H4 (cell line): ENCODE measurements around the gene NFATC3. TPM values are rescaled to one million over a fixed set of nuclear protein-coding genes. Genes with fewer than 3 reads are reported as not detected.
"Not testable (repeated sequence)": the region's sequence is repeated elsewhere in the genome, so short reads cannot be mapped to it uniquely, and the experiment has no call there.

Experiments used
- DNase-seq: peaks from one replicate; pipeline ENCODE4 v3.0.0-alpha.2; 2015; ENCODE audit warnings: low spot score
- total RNA-seq: library from RNA; depleted of rRNA; stranded (reverse); fragments of >200 nt; shearing (Covaris generic); gene quantifications from 2 replicates; pipeline ENCODE4 v1.2.3, GENCODE V29; 2014

NFATC3 gene
- total RNA-seq, 1 experiment from 2014 or later: 24.9 TPM

DNA sequence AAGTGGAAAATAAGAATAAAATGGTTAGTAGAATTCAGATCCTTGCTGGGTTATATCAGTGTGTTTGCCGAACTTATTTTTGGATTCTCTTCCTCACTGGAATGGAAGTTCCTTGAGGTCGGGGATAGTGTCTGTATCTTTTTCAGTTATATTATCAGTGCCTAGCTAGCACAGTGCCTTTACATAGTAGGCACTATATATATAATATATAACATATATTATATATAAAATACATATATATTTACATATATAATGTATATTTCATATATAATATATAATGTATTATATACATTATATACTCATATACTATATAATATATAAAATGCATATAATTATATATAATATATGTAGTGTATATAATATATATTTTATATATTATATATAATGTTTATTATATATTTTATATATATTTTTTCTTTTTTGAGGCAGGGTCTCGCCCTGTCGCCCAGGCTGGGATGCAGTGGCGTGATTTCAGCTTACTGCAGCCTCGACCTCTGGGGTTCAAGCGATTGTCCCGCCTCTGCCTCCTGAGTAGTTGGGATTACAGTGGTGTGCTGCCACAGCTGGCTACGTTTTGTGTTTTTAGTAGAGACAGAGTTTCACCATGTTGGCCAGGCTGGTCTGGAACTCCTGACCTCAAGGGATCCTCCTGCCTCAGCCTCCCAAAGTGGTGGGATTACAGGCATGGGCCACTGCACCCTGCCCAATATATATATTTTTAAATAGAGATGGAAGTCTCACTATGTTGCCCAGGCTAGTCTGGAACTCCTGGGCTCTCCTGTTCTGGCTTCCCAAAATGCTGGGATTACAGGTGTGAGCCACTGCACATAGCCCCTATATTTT, 3.2 kb downstream of the NFATC3 start:
- DNase-seq: no peak

DNA sequence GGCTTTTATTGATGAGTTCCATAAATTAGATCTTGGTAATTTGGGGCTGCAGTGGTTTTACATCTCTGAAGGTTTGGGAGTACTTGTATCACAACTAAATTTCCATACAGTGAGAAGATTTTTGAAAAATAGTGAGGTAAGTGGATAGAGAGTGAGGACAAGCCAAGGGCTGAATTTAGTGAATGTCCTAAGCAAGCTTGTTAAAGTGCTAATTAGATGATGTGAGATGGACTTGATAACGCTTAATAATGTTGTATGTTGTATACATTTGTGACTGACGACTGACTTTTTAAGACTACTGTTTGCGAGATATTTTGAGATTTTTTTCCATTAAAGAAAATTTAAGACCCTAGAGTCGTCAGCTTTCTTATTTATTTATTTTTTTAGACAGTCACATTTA, 3.9 kb downstream of the NFATC3 start:
- no peak for DNase-seq

DNA sequence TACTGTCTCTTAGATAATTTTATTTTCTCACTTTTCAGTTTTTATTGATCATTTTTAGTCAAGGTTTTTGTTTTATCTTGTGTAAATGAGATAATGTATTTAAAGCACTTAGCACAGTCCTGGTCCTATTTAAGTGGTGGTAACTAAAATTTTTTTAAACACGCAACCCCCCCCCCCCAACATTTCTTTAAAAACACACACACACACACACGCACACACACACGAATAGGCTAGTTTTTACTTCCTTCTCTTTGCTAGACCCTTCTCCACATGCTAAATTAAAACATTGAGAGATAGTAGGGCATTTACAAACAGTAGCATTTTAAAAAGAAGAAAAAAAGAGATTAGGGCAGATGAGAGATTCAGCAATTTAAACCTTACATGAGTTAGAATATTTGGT, 5.0 kb downstream of the NFATC3 start:
- no peak for DNase-seq

DNA sequence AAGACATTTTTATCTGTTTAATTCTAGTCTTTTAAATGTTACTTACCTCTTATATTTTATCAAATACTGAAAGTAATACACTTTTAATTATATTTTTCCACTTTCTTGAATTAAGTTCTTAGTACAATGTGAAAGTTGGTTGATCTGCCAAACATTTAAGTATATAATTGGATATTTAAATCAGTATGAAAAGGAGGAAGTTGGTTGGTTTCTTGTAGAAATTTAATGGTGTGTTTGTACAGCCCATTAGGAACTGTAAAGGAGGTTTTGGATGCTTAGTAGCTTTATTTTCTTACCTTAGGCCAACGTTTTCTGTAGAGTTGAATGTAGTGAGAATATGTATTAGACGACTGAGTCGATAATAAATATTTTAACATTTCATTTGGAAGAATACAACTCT, 5.4 kb downstream of the NFATC3 start:
- no peak for DNase-seq

DNA sequence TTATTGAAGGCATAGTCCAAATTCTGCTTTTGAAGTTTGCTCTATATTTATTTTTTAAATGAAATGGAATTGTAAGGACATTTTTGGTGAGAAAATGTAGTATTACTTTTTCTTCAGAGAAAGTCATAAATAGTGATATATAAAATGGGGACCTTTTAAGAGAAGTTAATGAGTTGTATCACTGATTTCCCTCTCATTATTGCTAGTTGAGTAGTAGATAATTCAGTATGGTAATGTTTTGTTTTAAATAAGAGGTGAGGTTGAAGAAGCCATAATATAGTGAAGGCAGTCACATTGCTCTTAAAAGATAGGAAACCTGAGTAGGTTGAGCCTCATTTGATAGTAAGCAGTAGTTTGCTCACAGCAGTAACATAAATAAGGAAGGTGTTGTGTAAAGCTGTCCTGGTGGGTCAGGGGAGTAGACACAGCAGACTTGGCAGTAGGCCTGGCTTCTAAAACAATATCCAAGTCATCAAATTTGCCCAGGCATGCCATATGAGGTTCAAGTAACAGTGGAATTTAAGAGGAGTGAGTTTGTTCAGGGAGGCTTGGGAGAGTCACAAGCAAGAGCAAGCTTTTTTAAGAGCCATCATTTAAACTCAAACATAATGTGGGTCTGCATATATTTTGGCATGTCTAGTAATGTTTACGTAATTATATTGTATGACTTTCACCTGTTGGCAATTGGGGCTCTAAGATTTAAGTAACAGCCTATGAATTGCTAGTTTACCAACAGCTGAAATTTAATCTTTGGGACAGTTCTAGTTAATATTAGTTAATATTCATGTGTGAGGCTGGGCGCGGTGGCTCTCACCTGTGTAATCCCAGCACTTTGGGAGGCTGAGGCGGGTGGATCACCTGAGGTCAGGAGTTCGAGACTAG, 6.5 kb downstream of the NFATC3 start:
- peak; percentile 53 for DNase-seq

DNA sequence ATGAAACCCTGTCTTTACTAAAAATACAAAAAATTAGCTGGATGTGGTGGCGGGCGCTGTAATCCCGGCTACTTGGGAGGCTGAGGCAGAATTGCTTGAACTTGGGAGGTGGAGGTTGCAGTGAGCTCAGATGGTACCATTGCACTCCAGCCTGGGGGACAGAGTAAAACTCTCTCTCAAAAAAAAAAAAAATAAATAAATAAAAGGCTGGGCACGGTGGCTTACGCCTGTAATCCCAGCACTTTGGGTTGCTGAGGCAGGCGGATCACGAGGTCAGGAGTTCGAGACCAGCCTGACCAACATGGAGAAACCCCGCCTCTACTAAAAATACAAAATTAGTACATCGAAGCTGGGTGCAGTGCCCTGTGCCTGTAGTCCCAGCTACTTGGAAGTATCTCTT, 7.1 kb downstream of the NFATC3 start:
- not testable (repeated sequence) for DNase-seq

DNA sequence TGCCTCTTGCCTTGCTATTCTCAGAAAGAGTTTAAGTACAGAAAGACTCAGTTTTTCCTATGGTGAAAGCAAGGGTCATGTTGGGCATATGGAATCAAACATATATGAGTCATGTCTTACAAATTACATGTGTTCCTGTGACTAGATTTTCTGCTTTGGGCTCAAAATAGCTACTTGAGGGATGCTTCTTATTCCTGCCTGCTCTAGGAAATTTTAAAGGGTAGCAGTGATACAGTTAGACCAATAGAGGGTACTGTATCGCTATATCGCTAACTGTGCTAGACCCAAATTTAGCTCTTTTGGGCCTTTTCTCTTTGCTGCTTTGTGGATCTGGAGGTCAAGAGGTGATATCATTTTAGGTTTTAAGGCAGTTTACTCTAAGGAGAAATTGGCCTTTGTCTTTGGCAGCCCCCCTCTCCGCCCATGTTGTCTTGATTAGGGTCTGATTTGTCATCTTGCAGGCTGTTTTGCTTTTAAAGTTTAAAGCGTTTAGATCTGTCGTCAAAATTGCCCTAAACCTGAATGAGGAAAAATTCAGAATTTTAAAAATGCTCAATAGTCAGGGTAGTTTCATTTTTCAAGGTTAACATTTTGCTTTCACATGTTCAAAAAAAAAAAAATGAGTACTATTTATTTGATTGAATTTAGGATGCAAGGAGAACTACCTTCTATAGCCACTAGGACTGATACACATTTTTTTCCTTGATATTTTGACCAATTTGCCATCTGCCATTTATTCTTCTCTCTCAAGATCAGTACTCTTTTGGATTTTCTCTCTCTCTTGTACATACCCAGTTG, 8.8 kb downstream of the NFATC3 start:
- DNase-seq: no peak

DNA sequence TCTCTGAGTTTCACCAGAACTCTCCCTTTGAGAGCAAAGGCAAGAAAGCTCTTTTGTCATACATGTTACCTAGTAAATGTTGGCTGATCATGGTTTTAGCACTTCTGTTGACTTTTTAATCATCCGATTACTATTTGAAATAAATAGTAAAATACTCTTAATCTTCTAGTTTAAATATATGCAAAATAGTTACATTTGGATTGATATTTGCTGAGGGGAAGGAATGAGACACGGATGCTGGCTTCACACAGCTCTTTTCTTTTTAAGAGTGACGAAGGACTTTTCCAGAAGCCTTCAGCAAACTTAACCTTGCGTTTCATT, 9.4 kb downstream of the NFATC3 start:
- DNase-seq: no peak

DNA sequence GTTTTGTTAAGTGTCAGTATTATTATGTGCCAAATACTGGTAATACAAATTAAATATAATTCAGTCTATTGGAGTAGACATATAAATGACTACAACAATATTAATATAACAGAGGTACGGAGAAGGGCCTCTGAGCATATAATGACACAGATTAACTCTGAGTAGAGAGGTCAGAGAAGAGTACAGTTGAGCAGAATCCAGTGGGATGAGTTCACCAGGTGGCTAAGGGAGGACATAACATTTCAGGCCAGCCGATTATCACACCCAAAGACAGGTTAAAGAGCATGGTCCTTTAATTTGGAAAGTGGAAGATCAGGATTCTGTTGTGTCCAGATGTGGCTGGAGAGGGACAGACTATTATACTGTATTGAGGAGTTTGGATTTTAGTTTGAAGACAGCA, 11.3 kb downstream of the NFATC3 start:
- DNase-seq: no peak

DNA sequence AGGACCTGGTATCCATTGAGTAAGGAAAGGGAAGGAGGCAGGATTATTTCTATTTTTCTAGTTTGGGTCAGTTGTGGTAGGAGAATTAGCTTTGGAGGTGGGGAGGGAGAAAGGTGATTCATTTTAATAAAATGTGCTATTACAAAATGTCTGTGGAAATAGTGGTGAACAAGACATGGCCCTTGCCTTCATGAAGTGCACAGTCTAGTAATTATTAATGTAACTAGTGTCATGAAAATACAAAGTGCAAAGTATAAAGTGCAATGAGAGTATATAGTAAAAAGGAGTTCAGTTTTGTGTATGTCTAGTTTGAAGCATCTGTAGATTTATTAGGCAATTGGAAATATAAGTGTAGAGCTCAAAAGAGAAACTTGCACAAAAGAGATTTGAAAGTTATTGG, 11.9 kb downstream of the NFATC3 start:
- DNase-seq: no peak

DNA sequence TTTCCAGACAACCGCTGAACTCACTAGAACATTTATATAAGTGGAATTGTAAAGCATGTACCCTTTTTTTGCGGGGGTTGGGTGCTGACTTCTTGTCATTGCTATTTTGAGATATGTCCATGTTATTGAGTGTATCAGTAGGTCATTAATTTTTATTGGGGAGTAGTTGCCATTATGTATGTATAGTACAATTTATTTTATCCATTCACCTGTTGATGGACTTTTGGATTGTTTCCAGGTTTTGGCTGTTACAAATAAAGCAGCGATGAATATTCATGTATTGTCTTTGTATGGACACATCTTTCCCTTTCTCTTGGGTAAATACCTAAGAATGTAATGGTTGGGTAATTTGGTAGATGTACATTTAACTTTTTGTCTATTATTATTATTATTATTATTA, 12.7 kb downstream of the NFATC3 start:
- no peak for DNase-seq

DNA sequence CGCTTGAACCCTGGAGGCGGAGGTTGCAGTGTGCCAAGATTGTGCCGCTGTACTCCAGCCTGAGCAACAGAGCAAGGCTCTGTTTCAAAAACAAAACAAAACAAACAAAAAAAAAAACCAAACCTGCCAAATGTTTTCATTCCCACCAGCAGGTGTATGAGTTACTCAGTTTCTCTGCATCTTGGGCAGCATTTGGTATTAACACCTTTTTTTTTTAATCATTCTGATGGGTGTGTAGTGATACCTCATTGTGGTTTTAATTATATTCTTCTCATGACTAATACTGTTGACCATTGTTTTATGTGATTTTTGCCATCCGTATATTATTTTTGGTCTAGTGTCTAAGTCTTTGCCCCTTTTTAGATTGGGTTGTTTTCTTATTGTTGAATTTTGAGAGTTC, 15.3 kb downstream of the NFATC3 start:
- DNase-seq: no peak

DNA sequence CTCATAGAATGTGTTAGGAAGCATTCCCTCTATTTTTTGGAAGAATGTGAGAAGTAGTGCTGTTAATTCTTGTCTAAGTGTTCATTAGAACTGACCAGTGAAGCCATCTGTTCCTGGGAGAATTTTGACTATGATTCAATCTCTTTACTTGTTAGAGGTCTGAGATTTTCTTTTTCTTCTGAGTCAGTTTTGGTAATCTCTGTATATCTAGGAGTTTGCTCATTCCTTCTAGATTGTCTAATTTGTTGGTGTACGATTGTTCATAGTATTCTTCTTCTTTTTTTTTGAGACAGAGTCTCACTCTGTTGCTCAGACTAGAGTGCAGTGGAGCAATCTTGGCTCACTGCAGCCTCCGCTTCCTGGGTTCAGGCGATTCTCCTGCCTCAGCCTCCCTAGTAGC, 20.4 kb downstream of the NFATC3 start:
- DNase-seq: no peak

DNA sequence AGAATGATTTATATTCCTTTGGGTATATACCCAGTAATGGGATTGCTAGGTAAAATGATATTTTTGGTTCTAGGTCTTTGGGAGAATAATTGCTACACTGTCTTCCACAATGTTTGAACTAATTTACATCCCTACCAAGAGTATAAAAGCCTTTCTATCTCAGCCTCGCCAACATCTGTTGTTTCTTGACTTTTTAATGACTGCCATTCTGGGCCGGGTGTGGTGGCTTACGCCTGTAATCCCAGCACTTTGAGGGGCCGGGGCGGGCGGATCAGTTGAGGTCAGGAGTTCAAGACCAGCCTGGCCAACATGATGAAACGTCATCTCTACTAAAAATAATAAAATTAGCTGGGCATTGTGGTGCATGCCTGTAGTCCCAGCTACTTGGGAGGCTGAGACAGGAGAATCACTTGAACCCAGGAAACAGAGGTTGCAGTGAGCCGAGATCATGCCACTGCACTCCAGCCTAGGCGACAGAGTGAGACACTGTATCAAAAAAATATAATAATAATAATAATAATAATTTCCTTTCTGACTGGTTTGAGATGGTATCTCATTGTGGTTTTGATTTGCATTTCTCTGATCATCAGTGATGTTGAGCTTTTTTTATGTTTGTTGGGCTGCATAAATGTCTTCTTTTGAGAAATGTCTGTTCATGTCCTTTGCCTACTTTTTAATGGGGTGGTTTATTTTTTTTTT, 22.2 kb downstream of the NFATC3 start:
- DNase-seq: not testable (repeated sequence)

DNA sequence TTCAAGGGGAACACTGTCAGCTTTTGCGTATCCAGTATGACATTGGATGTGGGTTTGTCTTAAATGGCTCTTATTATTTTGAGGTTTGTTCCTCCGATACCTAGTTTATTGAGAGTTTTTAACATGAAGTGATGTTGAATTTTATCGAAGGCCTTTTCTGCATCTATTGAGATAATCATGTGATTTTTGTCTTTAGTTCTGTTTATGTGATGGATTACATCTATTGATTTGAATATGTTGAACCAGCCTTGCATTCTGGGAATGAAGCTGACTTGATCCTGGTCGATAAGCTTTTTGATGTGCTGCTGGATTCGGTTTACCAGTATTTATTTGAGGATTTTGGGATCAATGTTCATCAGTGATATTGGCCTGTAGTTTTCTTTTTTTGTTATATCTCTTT, 24.0 kb downstream of the NFATC3 start:
- DNase-seq: not testable (repeated sequence)

DNA sequence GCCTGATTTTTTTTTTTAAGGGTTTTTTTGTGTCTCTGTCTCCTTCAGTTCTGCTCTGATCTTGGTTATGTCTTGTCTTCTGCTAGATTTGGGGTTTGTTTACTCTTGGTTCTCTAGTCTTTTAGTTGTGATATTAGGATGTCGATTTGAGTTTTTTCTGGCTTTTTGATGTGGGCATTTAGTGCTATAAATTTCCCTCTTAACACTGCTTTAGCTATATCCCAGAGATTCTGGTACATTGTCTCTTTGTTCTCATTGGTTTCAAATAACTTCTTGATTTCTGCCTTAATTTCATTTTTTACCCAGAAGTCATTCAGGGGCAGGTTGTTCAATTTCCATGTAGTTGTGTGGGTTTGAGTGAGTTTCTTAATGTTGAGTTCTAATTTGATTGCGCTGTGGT, 25.4 kb downstream of the NFATC3 start:
- DNase-seq: not testable (repeated sequence)

DNA sequence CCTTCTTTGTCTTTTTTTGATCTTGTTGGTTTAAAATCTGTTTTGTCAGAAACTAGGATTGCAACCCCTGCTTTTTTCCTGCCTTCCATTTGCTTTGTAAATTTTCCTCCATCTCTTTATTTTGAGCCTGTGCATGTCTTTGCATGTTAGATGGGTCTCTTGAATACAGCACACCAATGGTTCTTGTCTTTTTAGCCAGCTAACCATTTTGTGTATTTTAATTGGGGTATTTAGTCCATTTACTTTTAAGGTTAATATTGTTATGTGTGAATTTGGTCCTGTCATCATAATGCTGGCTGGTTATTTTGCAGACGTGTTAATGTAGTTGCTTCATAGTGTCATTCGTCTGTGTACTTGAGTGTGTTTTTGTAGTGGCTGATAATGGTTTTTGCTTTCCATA, 26.2 kb downstream of the NFATC3 start:
- DNase-seq: no peak

DNA sequence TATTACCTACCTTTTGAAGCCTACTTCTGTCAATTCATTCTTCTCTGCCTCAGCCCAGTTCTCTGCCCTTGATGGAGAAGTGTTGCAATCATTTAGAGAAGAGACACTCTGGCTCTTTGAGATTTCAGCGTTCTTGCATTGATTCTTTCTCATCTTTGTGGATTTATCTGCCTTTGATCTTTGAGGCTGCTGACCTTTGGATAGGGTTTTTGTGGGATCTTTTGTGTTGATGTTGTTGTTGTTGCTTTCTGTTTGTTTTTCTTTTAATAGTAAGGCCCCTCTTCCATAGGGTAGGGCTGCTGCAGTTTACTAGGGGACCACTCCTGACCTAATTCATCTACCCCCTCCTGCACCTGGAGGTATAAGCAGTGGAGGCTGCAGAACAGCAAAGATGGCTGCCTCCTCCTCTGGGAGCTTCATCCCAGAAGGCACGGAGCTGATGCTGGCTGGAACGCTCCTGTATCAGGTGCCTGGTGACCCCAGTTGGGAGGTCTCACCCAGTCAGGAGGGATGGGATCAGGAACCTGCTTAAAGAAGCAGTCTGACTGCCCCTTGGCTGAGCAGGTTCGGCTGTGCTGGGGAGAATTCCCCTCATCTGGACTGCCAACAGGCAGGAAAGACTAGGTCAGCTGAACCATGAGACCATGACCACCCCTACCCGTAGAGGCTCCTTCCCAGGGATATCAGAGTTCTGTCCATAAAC, 28.0 kb downstream of the NFATC3 start:
- DNase-seq: no peak

DNA sequence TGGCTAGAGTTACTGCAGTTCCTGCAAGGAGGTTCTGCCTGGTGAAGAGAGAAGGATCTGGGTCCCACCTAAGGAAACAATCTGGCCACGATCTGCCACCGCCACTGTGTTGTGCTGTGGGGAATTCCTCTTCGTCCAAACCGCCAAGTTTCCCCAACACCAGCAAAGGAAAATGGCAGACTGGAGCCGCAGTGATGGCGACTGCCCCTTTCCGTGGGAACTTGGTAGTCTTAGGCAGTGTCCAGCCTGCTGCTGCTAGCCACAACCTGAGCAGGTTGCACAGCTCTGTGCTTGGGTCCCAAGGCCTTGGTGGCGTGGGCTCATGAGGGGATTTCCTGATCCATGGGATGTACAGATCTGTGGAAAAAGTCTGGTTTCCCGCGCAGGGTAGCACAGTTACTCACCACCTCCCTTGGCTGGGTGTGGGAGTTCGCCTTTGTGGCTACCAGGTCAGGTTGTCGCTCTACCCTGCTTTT, 28.6 kb downstream of the NFATC3 start:
- DNase-seq: no peak

DNA sequence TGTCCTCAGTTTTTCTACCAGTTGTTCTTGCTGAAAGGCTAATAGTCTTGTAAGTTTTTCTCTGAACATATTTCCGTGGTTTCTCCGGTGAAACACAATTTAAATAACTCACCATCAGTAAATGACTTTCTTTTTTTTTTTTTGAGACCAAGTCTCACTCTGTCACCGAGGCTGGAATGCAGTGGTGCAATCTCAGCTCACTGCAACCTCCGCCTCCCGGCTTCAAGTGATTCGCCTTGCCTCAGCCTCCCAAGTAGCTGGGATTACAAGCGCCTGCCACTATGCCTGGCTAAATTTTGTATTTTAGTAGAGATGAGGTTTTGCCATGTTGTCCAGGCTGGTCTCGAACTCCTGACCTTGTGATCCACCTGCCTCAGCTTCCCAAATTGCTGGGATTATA, 29.8 kb downstream of the NFATC3 start:
- not testable (repeated sequence) for DNase-seq

DNA sequence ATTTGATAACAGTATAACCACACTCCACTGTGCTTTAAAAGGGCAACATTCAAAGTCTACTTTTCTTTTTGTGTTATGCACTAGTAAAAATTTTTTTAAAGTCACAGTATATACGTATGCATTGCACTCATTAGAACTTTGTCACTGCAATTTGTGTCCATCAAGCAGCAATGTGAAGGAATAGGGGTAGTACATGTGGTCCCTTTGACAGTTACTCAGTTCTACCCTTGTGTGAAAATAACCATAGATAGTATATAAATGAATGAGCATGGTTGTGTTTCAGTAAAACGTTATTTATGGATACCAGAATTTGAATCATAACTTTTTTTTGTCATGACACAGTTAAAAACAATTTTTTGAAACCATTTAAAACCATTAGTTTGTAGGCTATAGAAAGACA, 30.7 kb downstream of the NFATC3 start:
- no peak for DNase-seq
